Measurements from ENCODE around the gene TRIM46.

- TF ChIP-seq, protein P1, sequence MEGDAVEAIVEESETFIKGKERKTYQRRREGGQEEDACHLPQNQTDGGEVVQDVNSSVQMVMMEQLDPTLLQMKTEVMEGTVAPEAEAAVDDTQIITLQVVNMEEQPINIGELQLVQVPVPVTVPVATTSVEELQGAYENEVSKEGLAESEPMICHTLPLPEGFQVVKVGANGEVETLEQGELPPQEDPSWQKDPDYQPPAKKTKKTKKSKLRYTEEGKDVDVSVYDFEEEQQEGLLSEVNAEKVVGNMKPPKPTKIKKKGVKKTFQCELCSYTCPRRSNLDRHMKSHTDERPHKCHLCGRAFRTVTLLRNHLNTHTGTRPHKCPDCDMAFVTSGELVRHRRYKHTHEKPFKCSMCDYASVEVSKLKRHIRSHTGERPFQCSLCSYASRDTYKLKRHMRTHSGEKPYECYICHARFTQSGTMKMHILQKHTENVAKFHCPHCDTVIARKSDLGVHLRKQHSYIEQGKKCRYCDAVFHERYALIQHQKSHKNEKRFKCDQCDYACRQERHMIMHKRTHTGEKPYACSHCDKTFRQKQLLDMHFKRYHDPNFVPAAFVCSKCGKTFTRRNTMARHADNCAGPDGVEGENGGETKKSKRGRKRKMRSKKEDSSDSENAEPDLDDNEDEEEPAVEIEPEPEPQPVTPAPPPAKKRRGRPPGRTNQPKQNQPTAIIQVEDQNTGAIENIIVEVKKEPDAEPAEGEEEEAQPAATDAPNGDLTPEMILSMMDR (IDR thresholded peaks at IDR 0.05; ENCODE audit: insufficient read depth, low read depth, low read length): no peak
- no peak for TF ChIP-seq EZH2 (IDR thresholded peaks at IDR 0.05; ENCODE audit: insufficient read depth, low read length)
These were observed 11.5 kb downstream of the TRIM46 start for GRCh38 chr1:155184835-155185782.

Data from astrocyte (in vitro differentiated cells and primary cell).